K562 (cell line): Measurements from ENCODE around the gene PLEKHM3. TPM values are rescaled to one million over a fixed set of nuclear protein-coding genes. Genes with fewer than 3 reads are reported as not detected.
A peak's percentile ranks its signal among the peaks of the same experiment; 100 is the strongest.

Experiments used
- CREBBP ChIP-seq: IDR thresholded peaks from one replicate; pipeline ENCODE4 v1.6.1; 2012; ENCODE audit warnings: low read depth, mild to moderate bottlenecking, control low read depth, inconsistent platforms, low read length
- FOXA3 ChIP-seq, 2 experiments: fragments of 450-650 bp in 1 of 2; sonication (generic) in 1 of 2; formaldehyde crosslinking; IDR thresholded peaks in 1 of 2; conservative IDR thresholded peaks in 1 of 2; 2 replicates each; pipeline versions ENCODE4 v1.4.0 to v1.8.0; 2020 to 2022; ENCODE audit warnings: mild to moderate bottlenecking in 2 of 2, missing genetic modification reagents in 1 of 2
- HIVEP1 ChIP-seq: fragments of 250-450 bp; sonication (Bioruptor Pico); IDR thresholded peaks from 2 replicates; pipeline ENCODE4 v1.4.0; 2020; ENCODE audit warnings: mild to moderate bottlenecking
- JUNB ChIP-seq: fragments of 450-650 bp; formaldehyde crosslinking; conservative IDR thresholded peaks from 2 replicates; pipeline ENCODE4 v1.4.0; 2020; ENCODE audit warnings: mild to moderate bottlenecking
- MEIS2 ChIP-seq: fragments of 450-650 bp; IDR thresholded peaks from 2 replicates; pipeline ENCODE4 v1.6.1; 2014; ENCODE audit warnings: mild to moderate bottlenecking; ENCODE audit not compliant: partially characterized antibody
- NFRKB ChIP-seq: fragments of 450-650 bp; IDR thresholded peaks from 2 replicates; pipeline ENCODE4 v1.6.1; 2016; ENCODE audit warnings: low read depth
- NR4A1 ChIP-seq, 2 experiments: fragments of 250-450 bp in 1 of 2; fragments of 450-650 bp in 1 of 2; sonication (Bioruptor Pico) in 1 of 2; IDR thresholded peaks; 2 replicates each; pipeline versions ENCODE4 v1.4.0 to v1.6.1; 2016 to 2020; ENCODE audit warnings: mild to moderate bottlenecking in 2 of 2, missing compliant biosample characterization in 1 of 2, missing genetic modification characterization in 1 of 2, moderate library complexity in 1 of 2
- PTRF ChIP-seq: fragments of 450-650 bp; IDR thresholded peaks from 2 replicates; pipeline ENCODE4 v1.6.1; 2016; ENCODE audit warnings: mild to moderate bottlenecking, missing genetic modification characterization, missing compliant biosample characterization
- PTTG1 ChIP-seq: fragments of 450-650 bp; IDR thresholded peaks from 2 replicates; pipeline ENCODE4 v1.6.1; 2016; ENCODE audit warnings: low read depth, mild to moderate bottlenecking, missing genetic modification characterization, missing compliant biosample characterization
- RCOR1 ChIP-seq, 2 experiments: IDR thresholded peaks; 2 replicates each; pipeline ENCODE4 v1.6.1; 2012; ENCODE audit warnings: low read depth in 2 of 2, low read length in 2 of 2, borderline replicate concordance in 1 of 2, improper control_type of control experiment in 1 of 2
- SIN3B ChIP-seq: fragments of 450-650 bp; IDR thresholded peaks from 2 replicates; pipeline ENCODE4 v1.6.1; 2017; ENCODE audit warnings: low read depth, mild to moderate bottlenecking, moderate library complexity
- SP2 ChIP-seq: IDR thresholded peaks from 2 replicates; pipeline ENCODE4 v1.6.1; 2011; ENCODE audit warnings: mild to moderate bottlenecking, low read depth, low read length, moderate library complexity; ENCODE audit not compliant: poor library complexity, severe bottlenecking; ENCODE audit errors: extremely low read depth
- TFAM ChIP-seq: fragments of 250-450 bp; sonication (Bioruptor Pico); conservative IDR thresholded peaks from 2 replicates; pipeline ENCODE4 v1.5.0; 2021; ENCODE audit warnings: mild to moderate bottlenecking, moderate library complexity
- WHSC1 ChIP-seq: IDR thresholded peaks from one replicate; pipeline ENCODE4 v1.6.1; 2012; ENCODE audit warnings: low read length, control low read depth, inconsistent platforms
- XRCC5 ChIP-seq: fragments of 200-400 bp; formaldehyde crosslinking; IDR thresholded peaks from 2 replicates; pipeline ENCODE4 v1.6.1; 2017; ENCODE audit warnings: low read depth, mild to moderate bottlenecking, low read length
- ZNF282 ChIP-seq: sonication (generic); formaldehyde crosslinking; IDR thresholded peaks from 2 replicates; pipeline ENCODE4 v1.8.1; 2023; ENCODE audit warnings: missing genetic modification reagents
- polyA plus RNA-seq, 8 experiments: library from polyadenylated mRNA; depleted of rRNA in 4 of 8; stranded (reverse) in 5 of 8; unstranded in 3 of 8; fragments of >200 nt; fragmentation: Nextera tagmentation in 2 of 8; fragmentation: Illumina TruSeq in 1 of 8; extraction: Ambion mirVana in 2 of 8; extraction: Trizol in 1 of 8; gene quantifications; 2 replicates each; pipeline versions ENCODE4 v1.2.1 to v1.2.3, GENCODE V29; 2011 to 2014; ENCODE audit warnings: inconsistent platforms in 1 of 8, missing spikeins in 1 of 8
- total RNA-seq, 7 experiments: library from RNA; depleted of rRNA in 6 of 7; stranded (reverse); fragments of >200 nt in 6 of 7; fragmentation: Illumina TruSeq in 2 of 7; extraction: Trizol in 2 of 7; gene quantifications; 2 replicates each; pipeline versions ENCODE4 v1.2.1 to v1.2.3, GENCODE V29; 2011 to 2021; ENCODE audit warnings: low replicate concordance in 1 of 7
- TF ChIP-seq, protein P1 (sequence below): sonication (generic); formaldehyde crosslinking; IDR thresholded peaks from 2 replicates; pipeline ENCODE4 v1.8.0; 2022; ENCODE audit warnings: mild to moderate bottlenecking, missing genetic modification reagents, borderline replicate concordance
- TF ChIP-seq, protein P2 (sequence below): fragments of 250-450 bp; sonication (Bioruptor Pico); IDR thresholded peaks from 2 replicates; pipeline ENCODE4 v1.4.0; 2020
- TF ChIP-seq, protein P3 (sequence below): sonication (generic); formaldehyde crosslinking; IDR thresholded peaks from 2 replicates; pipeline ENCODE4 v1.8.1; 2023; ENCODE audit warnings: mild to moderate bottlenecking, missing genetic modification reagents

The PLEKHM3 gene
- total and polyA plus RNA-seq, 9 of the 15 experiments (the other 6 are each of a cell fraction or from before 2014, with no cell fraction given) = 0.24 to 1.6 (median 1.0) TPM

DNA sequence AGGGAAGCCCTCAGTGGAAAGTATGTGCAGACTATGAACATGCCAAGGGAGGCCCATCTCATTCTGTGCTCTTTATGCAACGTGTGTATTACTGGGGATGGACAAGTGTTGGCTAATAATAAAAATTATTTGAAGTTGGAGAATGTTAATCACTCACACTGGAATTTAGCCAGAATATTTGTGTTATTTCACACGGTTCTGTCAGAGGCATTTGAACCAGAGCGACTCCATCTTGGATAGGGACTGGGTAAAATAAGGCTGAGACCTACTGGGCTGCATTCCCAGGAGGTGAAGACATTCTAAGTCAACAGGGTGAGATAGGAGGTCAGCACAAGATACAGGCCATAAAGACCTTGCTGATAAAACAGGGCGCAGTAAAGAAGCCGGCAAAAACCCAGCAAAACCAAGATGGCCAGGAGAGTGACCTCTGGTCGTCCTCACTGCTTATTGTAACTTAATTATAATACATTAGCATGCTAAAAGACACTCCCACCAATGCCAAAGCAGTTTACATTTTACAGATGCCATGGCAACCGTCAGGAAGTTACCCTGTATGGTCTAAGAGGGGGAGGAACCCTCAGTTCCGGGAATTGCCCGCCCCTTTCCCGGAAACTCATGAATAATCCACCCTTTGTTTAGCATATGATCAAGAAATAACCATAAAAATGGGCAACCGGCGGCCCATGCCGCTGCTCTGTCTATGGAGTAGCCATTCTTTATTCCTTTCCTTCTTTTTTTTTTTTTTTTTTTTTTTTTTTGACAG is 253.1 kb downstream of the PLEKHM3 start (continued):
- TF ChIP-seq, protein P1, sequence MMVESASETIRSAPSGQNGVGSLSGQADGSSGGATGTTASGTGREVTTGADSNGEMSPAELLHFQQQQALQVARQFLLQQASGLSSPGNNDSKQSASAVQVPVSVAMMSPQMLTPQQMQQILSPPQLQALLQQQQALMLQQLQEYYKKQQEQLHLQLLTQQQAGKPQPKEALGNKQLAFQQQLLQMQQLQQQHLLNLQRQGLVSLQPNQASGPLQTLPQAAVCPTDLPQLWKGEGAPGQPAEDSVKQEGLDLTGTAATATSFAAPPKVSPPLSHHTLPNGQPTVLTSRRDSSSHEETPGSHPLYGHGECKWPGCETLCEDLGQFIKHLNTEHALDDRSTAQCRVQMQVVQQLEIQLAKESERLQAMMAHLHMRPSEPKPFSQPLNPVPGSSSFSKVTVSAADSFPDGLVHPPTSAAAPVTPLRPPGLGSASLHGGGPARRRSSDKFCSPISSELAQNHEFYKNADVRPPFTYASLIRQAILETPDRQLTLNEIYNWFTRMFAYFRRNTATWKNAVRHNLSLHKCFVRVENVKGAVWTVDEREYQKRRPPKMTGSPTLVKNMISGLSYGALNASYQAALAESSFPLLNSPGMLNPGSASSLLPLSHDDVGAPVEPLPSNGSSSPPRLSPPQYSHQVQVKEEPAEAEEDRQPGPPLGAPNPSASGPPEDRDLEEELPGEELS (CRISPR knock-in tag) = no peak
- TF ChIP-seq MEIS2 (no peak), JUNB (CRISPR knock-in tag) (peak; percentile 59; the same call in 1 of the 2 replicates), NR4A1 (CRISPR knock-in tag; IDR thresholded peaks at IDR 0.05) (peak; percentile 100), NR4A1 (tag; IDR thresholded peaks at IDR 0.05) (peak; percentile 100), CREBBP (no peak), RCOR1 (IDR thresholded peaks at IDR 0.05; ENCODE audit: borderline replicate concordance in 1 of 2, low read depth in 2 of 2, low read length in 2 of 2) (no peak), PTRF (peak; percentile 100), HIVEP1 (CRISPR knock-in tag) (peak; percentile 99), ZNF282 (CRISPR knock-in tag) (no peak), XRCC5 (no peak), TFAM (CRISPR knock-in tag) (no peak), FOXA3 (CRISPR knock-in tag; conservative IDR thresholded peaks at IDR 0.05 in 1 of 2, IDR thresholded peaks at IDR 0.05 in 1 of 2) (peak in 1 of 2 experiments; percentile 88; a peak in 2 of 4 replicates), SP2 (no peak), PTTG1 (tag) (peak; percentile 100), SIN3B (no peak), WHSC1 (no peak), NFRKB (peak; percentile 80; the same call in 1 of the 2 replicates)
- TF ChIP-seq, protein P2, sequence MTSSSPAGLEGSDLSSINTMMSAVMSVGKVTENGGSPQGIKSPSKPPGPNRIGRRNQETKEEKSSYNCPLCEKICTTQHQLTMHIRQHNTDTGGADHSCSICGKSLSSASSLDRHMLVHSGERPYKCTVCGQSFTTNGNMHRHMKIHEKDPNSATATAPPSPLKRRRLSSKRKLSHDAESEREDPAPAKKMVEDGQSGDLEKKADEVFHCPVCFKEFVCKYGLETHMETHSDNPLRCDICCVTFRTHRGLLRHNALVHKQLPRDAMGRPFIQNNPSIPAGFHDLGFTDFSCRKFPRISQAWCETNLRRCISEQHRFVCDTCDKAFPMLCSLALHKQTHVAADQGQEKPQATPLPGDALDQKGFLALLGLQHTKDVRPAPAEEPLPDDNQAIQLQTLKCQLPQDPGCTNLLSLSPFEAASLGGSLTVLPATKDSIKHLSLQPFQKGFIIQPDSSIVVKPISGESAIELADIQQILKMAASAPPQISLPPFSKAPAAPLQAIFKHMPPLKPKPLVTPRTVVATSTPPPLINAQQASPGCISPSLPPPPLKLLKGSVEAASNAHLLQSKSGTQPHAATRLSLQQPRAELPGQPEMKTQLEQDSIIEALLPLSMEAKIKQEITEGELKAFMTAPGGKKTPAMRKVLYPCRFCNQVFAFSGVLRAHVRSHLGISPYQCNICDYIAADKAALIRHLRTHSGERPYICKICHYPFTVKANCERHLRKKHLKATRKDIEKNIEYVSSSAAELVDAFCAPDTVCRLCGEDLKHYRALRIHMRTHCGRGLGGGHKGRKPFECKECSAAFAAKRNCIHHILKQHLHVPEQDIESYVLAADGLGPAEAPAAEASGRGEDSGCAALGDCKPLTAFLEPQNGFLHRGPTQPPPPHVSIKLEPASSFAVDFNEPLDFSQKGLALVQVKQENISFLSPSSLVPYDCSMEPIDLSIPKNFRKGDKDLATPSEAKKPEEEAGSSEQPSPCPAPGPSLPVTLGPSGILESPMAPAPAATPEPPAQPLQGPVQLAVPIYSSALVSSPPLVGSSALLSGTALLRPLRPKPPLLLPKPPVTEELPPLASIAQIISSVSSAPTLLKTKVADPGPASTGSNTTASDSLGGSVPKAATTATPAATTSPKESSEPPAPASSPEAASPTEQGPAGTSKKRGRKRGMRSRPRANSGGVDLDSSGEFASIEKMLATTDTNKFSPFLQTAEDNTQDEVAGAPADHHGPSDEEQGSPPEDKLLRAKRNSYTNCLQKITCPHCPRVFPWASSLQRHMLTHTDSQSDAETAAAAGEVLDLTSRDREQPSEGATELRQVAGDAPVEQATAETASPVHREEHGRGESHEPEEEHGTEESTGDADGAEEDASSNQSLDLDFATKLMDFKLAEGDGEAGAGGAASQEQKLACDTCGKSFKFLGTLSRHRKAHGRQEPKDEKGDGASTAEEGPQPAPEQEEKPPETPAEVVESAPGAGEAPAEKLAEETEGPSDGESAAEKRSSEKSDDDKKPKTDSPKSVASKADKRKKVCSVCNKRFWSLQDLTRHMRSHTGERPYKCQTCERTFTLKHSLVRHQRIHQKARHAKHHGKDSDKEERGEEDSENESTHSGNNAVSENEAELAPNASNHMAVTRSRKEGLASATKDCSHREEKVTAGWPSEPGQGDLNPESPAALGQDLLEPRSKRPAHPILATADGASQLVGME (CRISPR knock-in tag) = peak; percentile 99
- TF ChIP-seq, protein P3, sequence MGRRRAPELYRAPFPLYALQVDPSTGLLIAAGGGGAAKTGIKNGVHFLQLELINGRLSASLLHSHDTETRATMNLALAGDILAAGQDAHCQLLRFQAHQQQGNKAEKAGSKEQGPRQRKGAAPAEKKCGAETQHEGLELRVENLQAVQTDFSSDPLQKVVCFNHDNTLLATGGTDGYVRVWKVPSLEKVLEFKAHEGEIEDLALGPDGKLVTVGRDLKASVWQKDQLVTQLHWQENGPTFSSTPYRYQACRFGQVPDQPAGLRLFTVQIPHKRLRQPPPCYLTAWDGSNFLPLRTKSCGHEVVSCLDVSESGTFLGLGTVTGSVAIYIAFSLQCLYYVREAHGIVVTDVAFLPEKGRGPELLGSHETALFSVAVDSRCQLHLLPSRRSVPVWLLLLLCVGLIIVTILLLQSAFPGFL (CRISPR knock-in tag) = no peak
